Measurements from ENCODE around the gene CDYL.

CDYL gene

DNA sequence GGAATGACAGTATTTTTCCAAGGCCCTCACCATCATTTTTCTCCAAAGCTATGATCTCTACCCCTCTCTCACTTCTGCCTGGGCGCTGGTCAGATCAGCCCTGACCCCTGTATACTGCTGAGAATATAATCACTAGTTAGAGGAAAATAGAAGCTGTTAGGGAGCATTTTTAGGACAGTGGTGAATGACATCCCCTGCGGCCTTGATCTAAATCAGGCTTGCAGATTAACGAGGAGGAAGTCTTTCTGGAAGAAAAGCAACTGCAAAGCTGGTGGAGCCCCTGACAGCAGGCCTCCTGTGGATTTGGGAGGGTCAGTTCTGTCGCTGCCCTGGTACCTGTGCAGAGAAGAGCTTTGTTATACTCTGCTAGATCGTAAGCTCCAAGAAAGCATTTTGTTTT, 119.8 kb downstream of the CDYL start:
- H3K4me3 ChIP-seq (ENCODE audit: severe bottlenecking): no peak overlapping the region
- no peaks in the 10 kb centered on the region for H3K27me3 ChIP-seq (ENCODE audit: insufficient read depth, poor library complexity, severe bottlenecking)
- no peaks in the 10 kb centered on the region for H3K9me3 ChIP-seq (ENCODE audit: severe bottlenecking)
- ATAC-seq (ENCODE audit: low read depth) (no peak), DNase-seq (ENCODE audit: low spot score) (no peak)
- no peak overlapping the region for H3K27ac ChIP-seq (ENCODE audit: poor library complexity, severe bottlenecking)
- peaks cover 39% of the 10 kb centered on the region for H3K36me3 ChIP-seq (ENCODE audit: low read depth)
- no peaks in the 10 kb centered on the region for H3K4me1 ChIP-seq (ENCODE audit: insufficient read depth, poor library complexity, severe bottlenecking)
- TF ChIP-seq, protein P1, sequence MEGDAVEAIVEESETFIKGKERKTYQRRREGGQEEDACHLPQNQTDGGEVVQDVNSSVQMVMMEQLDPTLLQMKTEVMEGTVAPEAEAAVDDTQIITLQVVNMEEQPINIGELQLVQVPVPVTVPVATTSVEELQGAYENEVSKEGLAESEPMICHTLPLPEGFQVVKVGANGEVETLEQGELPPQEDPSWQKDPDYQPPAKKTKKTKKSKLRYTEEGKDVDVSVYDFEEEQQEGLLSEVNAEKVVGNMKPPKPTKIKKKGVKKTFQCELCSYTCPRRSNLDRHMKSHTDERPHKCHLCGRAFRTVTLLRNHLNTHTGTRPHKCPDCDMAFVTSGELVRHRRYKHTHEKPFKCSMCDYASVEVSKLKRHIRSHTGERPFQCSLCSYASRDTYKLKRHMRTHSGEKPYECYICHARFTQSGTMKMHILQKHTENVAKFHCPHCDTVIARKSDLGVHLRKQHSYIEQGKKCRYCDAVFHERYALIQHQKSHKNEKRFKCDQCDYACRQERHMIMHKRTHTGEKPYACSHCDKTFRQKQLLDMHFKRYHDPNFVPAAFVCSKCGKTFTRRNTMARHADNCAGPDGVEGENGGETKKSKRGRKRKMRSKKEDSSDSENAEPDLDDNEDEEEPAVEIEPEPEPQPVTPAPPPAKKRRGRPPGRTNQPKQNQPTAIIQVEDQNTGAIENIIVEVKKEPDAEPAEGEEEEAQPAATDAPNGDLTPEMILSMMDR (IDR thresholded peaks at IDR 0.05; ENCODE audit: poor library complexity, severe bottlenecking): no peak

DNA sequence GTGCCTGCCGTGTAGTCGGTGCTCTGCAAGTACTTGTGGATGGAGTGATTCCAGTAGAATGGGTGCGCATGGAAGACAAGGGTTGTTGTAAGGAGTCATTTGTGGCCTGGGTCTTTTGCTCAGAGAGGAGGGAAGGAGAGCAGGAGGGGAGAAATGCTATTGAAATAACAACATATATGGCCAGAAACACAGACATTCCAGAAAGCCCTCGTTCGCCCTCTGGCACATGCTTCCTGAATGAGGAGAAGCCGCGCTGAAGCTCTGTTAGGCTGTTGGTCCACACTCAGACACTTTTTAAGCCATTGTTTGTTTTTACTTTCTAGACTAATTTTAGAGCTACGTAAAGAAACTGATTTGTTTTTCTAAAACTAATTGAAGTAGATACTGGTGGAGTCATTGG, 120.2 kb downstream of the CDYL start:
- no peak for ATAC-seq (ENCODE audit: low read depth)
- peaks cover 39% of the 10 kb centered on the region for H3K36me3 ChIP-seq (ENCODE audit: low read depth)
- H3K27ac ChIP-seq (ENCODE audit: poor library complexity, severe bottlenecking): no peak overlapping the region
- H3K4me3 ChIP-seq (ENCODE audit: severe bottlenecking): no peak overlapping the region
- TF ChIP-seq, protein P1 (IDR thresholded peaks at IDR 0.05; ENCODE audit: poor library complexity, severe bottlenecking): no peak
- no peak for DNase-seq (ENCODE audit: low spot score)
- H3K4me1 ChIP-seq (ENCODE audit: insufficient read depth, poor library complexity, severe bottlenecking): no peaks in the 10 kb centered on the region
- no peaks in the 10 kb centered on the region for H3K9me3 ChIP-seq (ENCODE audit: severe bottlenecking)
- H3K27me3 ChIP-seq (ENCODE audit: insufficient read depth, poor library complexity, severe bottlenecking): no peaks in the 10 kb centered on the region

DNA sequence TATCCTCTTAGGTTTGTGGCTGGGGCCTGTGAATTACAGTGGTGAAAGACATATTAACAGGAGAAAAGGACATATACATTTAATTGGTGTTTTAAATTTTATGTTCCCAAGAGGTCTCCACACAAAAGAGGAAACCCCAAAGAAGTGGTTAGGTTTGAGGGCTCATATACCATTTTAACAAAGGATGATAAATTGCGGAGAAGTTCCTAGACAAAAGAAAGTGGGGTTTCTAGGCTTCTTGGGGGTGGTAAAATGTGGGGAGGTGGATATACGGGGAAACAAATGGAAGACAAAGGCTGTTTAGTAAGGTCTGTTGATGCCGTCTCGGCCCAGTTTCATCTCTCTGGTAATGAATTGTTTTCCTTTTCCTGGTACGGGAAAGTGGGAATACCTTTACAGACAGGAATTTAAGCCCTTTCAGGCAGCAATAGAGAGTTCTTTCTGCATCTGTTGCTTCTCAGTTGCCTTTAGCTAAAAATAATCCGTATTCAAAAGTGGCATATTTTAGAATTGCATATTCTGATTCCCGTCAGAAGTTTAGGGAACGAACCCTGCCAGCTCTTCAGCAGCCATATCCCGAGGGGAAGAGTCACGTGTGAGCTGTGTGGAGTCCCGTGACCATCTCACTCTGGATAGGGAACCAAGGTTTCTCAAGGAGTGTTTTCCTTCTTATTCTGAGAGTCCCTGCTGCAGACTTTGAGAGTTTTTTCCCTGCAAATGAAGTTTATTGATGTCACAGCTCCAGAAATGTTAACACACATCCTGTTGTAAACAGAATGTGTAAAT, 123.2 kb downstream of the CDYL start:
- no peak for DNase-seq (ENCODE audit: low spot score)
- no peaks in the 10 kb centered on the region for H3K9me3 ChIP-seq (ENCODE audit: severe bottlenecking)
- no peak overlapping the region for H3K27ac ChIP-seq (ENCODE audit: poor library complexity, severe bottlenecking)
- H3K4me3 ChIP-seq (ENCODE audit: severe bottlenecking): no peak overlapping the region
- TF ChIP-seq, protein P1 (IDR thresholded peaks at IDR 0.05; ENCODE audit: poor library complexity, severe bottlenecking): no peak
- H3K27me3 ChIP-seq (ENCODE audit: insufficient read depth, poor library complexity, severe bottlenecking): no peaks in the 10 kb centered on the region
- no peaks in the 10 kb centered on the region for H3K4me1 ChIP-seq (ENCODE audit: insufficient read depth, poor library complexity, severe bottlenecking)
- no peak for ATAC-seq (ENCODE audit: low read depth)
- peaks cover 33% of the 10 kb centered on the region for H3K36me3 ChIP-seq (ENCODE audit: low read depth)

DNA sequence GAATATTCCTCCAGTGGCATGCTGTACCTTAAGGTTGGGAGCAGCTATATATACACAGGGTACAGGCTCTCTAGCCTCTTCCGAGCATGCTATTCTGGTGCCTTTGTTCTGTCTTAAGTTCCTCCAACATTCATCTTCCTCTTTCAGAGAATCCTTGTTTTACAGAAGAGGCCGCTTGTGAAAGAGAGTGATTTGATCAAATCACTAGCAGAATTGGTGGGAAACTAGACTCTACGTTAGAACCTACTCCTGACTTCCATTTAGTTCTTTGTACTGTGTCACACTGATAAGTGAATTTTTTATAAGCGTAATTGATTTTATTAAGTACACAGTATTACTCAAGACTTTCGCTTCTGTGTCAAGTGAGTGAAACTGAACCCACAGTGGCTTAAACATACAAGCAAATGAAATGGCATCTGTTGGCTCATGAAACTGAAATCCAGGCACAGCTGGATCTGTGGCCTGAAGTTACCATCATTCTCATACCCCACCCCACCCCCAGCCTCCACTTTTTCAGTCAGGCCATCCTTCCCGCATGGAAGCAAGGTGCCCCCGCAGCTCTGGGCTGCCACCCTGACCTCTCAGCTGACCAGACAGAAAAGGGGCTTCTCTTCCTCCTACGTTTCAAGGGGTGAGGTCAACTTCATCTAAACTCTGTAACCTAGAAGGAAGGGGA, 125.3 kb downstream of the CDYL start:
- TF ChIP-seq, protein P1 (IDR thresholded peaks at IDR 0.05; ENCODE audit: poor library complexity, severe bottlenecking): no peak
- H3K27me3 ChIP-seq (ENCODE audit: insufficient read depth, poor library complexity, severe bottlenecking): no peaks in the 10 kb centered on the region
- no peaks in the 10 kb centered on the region for H3K4me1 ChIP-seq (ENCODE audit: insufficient read depth, poor library complexity, severe bottlenecking)
- no peak overlapping the region for H3K4me3 ChIP-seq (ENCODE audit: severe bottlenecking)
- peaks cover 25% of the 10 kb centered on the region for H3K36me3 ChIP-seq (ENCODE audit: low read depth)
- H3K9me3 ChIP-seq (ENCODE audit: severe bottlenecking): no peaks in the 10 kb centered on the region
- DNase-seq (ENCODE audit: low spot score) (no peak), ATAC-seq (ENCODE audit: low read depth) (no peak)
- H3K27ac ChIP-seq (ENCODE audit: poor library complexity, severe bottlenecking): no peak overlapping the region

DNA sequence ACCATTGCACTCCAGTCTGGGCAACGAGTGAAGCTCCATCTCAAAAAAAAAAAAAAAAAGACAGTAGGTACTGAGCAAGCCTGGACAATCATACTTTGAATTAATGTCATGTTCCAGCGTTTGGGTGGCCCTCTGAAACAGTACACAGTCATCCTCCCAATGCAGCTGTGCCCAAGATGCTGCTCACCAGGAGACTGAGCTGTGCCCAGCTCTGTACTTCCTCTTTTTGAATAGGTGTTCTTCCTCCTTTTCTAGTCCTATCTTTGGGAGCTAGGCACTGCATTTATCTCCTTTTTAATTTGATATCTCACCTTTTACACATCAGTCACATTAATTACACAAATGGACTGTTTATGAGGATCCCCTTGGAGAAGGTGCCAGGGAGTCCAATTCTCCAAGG, 126.2 kb downstream of the CDYL start:
- TF ChIP-seq, protein P1 (IDR thresholded peaks at IDR 0.05; ENCODE audit: poor library complexity, severe bottlenecking): no peak
- H3K9me3 ChIP-seq (ENCODE audit: severe bottlenecking): no peaks in the 10 kb centered on the region
- no peak for ATAC-seq (ENCODE audit: low read depth)
- peaks cover 22% of the 10 kb centered on the region; the same call in 1 of the 2 replicates for H3K36me3 ChIP-seq (ENCODE audit: low read depth)
- H3K27me3 ChIP-seq (ENCODE audit: insufficient read depth, poor library complexity, severe bottlenecking): no peaks in the 10 kb centered on the region
- no peaks in the 10 kb centered on the region for H3K4me1 ChIP-seq (ENCODE audit: insufficient read depth, poor library complexity, severe bottlenecking)
- no peak for DNase-seq (ENCODE audit: low spot score)
- no peak overlapping the region for H3K27ac ChIP-seq (ENCODE audit: poor library complexity, severe bottlenecking)
- no peak overlapping the region for H3K4me3 ChIP-seq (ENCODE audit: severe bottlenecking)
